T follicular helper cell (primary cell): Measurements from ENCODE around the gene TTC7B.
"Not testable (repeated sequence)": the region's sequence is repeated elsewhere in the genome, so short reads cannot be mapped to it uniquely, and the experiment has no call there.

Source experiments
- DNase-seq: peaks from one replicate; pipeline ENCODE4 v3.0.0-alpha.2; 2020; ENCODE audit warnings: low read depth
- total RNA-seq, 2 experiments: gene quantifications; one replicate each; lab custom pipeline; 2026; lab: John Stamatoyannopoulos, UW

Gene TTC7B, protein sequence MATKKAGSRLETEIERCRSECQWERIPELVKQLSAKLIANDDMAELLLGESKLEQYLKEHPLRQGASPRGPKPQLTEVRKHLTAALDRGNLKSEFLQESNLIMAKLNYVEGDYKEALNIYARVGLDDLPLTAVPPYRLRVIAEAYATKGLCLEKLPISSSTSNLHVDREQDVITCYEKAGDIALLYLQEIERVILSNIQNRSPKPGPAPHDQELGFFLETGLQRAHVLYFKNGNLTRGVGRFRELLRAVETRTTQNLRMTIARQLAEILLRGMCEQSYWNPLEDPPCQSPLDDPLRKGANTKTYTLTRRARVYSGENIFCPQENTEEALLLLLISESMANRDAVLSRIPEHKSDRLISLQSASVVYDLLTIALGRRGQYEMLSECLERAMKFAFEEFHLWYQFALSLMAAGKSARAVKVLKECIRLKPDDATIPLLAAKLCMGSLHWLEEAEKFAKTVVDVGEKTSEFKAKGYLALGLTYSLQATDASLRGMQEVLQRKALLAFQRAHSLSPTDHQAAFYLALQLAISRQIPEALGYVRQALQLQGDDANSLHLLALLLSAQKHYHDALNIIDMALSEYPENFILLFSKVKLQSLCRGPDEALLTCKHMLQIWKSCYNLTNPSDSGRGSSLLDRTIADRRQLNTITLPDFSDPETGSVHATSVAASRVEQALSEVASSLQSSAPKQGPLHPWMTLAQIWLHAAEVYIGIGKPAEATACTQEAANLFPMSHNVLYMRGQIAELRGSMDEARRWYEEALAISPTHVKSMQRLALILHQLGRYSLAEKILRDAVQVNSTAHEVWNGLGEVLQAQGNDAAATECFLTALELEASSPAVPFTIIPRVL
- total RNA-seq, result 1.0 to 2.4 reads per million in 2 experiments

DNA sequence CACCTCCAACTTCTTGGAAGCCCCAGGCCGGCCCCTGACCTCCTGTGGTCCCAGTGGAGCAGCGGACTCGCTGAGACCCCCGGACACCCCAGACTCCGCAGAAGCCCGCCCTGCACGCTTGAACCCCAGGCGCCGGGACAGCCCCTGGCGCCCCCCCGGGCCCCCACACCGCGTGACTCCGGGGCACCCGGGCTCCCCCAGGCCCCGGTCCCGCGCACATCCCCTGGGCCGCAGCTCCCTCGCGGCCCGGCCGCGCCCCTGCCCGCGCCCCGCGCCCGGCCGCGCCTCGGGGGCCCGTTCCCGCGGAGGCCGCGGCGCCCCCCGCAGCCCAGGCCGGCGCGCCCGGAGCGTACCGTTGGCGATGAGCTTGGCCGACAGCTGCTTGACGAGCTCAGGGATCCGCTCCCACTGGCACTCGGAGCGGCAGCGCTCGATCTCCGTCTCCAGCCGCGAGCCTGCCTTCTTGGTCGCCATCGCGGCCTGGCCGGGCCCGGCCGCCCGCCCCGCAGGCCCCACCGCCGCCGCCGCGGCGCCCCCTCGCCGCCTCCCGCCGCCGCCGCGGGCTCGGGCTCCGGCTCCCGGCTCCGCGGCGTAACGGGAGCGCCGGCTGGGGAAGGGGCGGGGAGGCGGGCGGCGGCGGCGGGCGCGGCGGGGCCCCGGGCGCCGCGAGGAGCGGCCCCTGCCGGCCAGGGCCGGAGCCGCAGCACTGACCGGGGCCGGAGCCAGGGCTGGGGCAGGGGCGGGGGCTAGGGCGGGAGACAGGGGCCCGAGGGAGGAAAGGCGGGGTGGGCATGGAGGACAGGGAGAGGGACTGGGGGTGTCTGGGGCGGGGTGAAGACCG, at the start of gene TTC7B:
Gene TTC7B (minus strand): TSS at position 609 of the 841 bp plus-strand sequence. CDS start 135 bp downstream, at position 474.
- DNase-seq, result peak; percentile 3

DNA sequence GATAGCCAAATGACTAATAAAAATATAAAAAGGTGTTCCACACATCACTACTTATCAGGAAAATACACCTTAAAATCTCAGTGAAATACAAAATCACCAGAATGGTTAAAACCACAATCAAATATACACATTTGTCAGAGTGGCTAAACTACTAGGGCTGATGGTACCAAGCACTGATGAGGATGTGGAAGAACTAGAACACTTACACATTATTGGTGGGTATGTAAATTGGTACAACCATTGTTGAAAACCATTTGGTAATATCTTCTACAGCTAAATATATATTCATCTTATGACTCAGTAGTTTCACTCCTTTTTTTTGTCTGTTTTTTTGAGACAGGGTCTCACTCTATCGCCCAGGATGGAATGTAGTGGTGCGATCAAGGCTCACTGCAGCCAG, 48.5 kb upstream of the TTC7B start:
- DNase-seq, result no peak

DNA sequence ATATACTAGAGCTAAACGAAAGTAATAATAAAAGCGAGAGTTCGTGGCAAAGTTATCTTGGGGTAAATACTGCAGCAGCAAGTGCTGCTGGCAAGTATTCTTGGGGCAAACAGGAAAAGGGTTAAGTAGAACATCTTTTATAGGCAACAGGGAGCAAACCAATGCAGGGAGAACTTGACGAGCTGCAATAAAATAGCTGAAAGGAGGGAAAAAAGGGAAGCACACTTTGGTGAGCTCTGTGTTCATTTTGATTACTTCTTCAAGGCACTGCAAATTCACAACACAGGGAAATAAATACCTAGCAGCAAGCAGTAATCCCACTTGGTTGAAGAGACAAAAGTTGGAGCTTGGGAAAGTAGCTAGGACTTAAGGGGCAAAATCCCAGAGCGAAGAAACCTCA, 42.3 kb upstream of the TTC7B start:
- no peak for DNase-seq

DNA sequence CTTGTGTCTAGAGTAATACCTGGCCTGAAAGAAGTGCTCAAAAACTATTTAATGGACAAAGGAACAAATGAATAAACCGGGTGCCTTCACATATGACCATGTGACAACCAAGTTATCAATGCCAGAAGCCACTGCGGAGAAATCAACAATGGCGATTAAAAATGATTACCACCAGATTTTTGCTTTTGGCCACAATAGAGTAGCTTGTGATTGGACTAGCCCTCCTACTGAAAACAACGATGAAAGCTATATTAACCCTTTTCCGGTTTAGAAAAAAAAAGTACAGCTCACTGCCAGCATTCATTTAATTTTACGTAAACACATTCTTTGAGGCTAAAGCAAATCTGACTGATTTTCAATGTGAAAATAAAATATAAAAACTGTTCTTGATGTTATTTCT, 41.6 kb upstream of the TTC7B start:
- DNase-seq, result no peak

DNA sequence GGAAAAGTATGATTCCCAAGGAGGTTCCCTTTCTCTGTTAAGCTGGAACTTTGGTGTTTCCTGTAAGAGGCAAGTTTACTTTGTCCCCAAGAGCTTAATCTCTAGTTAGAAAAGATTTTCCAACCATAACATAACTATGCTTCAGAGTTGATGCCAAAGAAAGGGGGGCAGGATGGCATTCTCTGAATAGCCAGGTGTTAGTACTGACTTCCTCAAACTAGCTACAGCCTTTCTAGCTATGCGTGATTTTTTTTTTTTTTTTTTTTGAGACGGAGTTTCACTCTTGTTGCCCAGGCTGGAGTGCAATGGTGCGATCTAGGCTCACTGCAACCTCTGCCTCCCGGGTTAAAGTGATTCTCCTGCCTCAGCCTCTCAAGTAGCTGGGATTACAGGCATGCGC, 39.9 kb upstream of the TTC7B start:
- DNase-seq, result not testable (repeated sequence)

DNA sequence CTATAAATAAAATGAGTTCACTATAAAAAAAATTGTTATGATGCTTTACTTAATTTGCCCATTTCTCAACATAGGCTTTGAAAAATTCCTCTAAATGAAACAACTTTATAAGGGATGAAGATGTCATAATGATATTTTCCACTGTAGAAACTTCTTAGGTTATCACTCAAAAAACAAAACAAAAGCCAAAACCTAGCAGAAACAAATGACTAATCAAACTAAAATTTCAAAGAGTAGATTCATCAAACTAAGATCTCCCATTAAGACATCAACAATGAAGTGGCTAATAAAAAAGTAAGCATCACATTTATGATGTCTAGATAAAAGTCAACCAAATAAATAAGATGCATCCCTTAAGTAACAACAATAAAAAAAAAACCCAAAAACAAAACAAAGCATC, 36.9 kb upstream of the TTC7B start:
- no peak for DNase-seq

DNA sequence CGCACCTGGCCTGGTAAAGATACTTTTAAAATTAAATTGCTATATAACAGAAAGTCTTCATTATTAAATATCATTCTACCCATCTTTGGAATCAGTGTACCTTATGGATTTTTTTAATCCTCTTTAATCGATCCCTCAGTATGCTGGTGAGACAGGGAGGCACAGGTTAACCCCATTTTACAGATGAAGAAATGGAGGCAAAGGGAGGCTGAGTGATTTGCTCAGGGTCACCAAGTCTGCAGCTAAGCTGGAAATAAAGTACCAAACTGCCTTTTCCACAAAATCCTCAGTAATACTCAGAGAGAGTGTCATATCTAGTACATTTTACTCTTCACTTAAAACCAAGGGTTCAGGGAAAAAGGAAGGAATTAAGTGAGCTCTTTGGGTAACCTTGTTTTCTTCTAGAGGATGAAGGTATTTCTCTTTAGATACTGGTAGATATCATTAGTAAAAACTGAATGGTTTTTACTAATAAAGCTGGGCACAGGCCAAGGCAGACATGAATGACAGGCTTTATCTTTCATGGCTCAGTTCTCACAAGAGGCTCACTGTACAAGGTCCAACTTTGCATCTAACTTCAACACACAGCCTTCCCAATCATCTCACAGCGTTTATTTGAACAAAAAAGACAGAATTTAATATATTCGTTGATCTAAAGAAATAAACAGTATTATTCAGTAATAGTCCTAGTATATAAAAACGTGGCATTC, 35.3 kb upstream of the TTC7B start:
- no peak for DNase-seq

DNA sequence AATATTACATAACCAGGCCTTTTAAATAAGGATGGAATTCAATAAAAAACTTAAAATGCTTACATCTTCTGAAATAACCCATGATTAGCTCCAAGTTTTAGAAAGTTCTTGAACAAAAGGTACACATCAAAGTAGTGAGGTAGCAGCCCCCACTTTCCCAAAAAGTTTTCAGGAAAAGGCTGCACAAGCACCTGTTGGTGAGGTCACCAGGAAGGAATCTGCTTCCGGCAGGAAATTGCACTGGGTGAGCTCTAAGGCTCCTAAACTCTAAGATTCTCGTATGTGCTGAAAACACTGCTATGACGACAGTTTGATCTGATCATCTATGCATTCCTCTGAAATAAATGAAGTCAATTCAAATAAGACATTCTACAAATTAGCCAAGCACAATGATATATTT, 34.3 kb upstream of the TTC7B start:
- DNase-seq, result no peak

DNA sequence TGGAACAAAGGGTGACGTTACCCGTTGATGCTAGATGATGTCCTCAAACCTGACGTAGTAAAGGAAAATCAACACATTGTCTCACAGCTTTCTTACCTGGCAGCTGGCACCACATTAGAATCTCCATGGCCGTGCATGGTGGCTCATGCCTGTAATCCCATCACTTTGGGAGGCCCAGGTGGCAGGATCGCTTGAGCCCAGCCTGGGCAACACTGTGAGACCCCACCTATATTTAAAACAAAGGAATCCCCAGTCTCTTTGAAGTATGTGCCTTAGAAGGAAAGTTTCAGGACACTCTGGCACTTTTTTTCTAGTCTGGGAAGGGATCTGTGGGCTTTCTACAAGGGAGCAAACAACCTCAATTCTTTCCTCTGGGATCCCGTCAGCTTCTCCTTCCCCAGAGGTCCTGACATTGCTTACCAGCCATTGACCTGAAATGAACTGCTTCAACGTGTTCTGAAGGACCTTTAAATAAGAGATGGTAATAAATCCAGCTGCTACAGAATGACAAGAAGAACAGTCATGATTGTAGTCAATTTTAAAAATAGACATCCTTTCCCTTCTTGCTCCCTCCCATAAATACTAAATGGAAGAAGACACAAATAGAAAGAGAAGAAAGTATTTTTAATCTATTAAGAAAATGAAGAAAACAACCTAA, 33.7 kb upstream of the TTC7B start:
- DNase-seq, result no peak

DNA sequence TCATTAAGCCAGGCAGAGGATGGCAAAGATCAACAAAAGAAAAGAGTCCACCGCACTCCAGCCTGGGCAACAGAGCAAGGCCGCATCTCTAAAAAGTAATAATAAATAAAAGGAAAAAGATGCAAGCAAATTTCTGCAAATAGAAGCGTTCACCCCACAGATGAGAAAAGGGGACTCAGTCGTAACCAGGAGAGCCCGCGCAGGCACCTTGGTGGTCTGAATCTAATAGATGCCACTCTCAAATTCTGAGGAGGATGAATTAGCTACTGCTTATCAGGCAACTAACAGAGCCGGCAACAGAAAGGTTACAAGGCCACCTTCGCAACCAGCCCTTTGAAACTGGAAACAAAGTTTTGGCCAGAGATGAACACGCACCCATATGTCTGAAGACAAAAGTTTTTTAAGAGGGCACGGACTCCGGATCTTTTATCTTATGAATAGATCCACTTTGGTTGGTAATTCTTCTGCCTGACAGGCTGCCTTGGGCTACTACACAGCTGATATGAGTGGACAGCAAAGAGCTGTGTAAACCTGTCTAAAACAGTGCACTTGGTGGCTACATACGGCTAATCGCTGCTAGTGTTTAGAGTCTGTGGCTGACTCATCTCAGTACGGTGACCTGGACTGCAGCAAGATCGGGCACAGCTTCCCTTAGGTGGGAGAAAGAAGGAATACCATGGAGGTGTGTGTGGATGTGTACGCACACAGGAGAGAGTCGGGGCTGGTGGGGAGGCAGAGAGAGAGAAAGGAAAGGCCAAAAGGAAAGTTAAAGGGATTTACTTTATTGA, 32.9 kb upstream of the TTC7B start:
- DNase-seq, result no peak

DNA sequence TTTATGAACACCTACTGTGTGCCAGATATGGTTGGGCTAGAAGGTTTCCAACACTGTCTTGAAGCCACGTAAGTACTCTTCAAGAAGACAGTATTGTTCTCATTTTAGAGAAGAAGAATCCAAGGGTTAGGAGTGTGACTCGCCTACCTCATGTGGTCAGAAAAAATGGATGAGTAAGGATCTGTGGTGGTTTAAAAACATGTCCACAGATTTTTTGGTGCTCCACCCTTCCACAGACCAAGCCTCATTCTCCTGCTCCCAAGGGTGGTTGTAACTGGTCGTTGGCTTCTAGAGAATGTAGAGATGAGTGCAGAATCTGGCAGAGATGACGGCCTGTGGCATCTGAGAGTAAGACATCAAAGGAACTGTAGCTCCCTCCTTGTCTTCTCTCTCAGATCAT, 30.3 kb upstream of the TTC7B start:
- no peak for DNase-seq

DNA sequence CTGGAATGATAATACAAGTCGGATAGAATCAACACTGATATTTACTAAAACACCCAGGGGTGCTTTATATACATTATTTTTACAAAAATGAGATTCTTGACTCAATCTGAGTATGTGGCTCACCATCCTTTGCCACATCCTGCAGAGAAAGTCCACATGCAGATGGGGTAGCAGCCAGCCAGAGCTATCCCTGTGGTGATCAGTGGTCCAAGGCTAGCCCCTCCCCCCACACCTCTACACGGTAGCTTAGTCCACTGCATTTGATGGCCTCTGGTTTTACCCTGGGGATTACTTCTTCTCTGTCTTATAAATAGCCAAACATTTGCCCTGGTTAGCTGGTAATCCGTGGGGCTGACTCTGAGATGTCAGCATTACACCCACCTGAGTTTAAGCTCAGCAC, 28.1 kb upstream of the TTC7B start:
- DNase-seq, result no peak

DNA sequence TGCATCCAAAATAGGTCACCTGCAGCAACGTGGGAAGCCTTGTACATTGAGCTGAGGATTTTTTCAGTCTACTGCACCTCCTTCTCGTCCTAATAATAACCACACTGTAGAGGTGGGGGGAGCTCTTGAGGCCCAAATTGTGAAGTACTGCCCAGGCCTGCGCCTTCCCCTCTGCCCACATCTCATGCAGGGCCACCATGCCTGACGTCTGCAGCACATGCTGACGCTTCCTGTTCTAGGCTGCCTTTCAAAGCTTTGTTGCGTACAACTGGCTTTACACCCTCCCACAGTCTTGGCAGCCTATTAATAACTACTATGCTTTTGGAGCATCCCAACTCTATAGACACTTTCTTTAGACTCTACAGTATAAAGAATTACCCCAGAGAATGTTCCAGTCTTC, 26.5 kb upstream of the TTC7B start:
- DNase-seq, result no peak

DNA sequence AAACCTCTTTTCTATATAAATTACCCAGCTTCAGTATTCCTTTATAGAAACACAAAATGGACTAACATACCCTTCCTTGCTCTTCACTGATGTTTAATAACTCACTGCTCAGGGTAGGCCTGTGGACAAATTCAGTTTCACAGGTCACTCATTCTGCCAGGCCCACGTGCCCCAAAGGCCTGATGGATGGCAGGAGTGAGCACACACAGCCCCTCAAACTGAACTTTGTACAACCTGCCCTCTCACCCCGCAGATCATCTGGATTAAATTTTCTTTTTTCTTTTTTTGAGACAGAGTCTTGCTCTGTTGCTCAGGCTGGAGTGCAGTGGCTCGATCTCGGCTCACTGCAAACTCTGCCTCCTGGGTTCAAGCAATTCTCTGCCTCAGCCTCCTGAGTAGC, 24.4 kb upstream of the TTC7B start:
- not testable (repeated sequence) for DNase-seq

DNA sequence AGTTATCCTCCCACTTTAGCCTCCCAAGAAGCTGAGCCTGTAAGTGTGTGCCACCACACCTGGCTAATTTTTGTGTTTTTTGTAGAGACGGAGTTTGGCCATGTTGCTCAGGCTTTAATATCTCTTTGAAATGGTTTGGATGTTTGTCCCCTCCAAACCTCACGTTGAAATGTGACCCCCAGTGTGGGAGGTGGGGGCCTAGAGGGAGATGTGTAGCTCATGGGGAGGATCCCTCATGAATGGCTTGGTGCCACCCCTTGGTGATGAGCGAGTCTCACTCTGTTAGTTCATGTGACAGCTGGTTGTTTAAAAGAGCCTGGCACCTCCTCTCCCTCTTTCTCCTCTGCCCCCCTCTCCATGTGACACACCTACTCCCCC, 23.6 kb upstream of the TTC7B start:
- no peak for DNase-seq

DNA sequence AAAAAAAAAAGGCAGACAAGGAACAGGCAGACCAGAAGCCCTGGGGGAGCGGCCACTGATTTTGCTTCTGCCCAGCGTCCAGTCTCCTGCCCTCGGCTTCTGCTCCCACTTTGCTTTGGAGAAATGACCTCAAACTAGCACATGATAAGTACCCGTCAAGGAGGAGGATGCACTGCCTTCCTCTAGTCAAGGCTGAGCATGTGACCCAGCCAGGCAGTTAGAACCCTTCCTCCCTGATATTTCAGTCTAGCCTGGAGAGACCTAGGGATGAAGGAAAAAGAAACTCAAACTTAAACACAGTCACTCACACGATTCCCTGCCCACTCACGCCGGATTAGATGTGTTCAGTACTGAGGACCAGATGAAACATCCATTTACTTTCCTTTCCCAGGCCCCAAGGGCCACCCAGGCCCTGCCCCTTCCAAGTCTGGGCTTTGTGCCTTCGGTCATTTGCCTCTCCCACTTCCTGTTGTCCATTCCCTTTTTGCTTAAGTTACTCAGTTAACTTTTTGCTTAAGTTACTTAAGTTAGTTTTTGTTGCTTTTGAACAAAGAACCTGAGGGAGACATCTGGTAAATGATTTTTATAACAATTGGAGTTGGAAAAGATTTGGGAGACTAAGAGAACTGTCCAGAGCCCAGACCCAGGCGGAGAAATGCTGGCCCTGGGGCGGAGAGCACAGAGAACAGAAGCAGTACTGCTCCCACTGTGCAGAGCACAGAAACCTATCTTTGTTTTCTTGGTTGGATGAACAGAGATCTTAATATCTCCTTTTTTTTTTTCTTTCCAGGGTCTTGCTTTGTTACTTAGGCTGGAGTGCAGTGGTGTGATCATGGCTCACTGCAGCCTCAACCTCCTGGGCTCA, 23.0 kb upstream of the TTC7B start:
- DNase-seq, result no peak

DNA sequence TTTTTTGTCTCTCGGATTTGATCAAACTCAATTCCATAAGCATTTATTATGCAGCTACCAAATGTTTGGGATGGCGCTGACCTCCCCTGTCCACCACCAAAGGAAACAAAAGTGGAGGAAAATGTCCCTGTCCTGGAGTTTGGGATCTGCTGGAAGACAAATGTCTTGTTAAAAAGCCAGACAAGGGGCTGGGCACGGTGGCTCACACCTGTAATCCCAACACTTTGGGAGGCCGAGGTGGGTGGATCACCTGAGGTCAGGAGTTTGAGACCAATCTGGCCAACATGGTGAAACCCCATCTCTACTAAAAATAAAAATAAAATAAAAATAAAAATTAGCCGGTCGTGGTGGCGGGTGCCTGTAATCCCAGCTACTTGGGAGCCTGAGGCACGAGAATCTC, 22.3 kb upstream of the TTC7B start:
- not testable (repeated sequence) for DNase-seq

DNA sequence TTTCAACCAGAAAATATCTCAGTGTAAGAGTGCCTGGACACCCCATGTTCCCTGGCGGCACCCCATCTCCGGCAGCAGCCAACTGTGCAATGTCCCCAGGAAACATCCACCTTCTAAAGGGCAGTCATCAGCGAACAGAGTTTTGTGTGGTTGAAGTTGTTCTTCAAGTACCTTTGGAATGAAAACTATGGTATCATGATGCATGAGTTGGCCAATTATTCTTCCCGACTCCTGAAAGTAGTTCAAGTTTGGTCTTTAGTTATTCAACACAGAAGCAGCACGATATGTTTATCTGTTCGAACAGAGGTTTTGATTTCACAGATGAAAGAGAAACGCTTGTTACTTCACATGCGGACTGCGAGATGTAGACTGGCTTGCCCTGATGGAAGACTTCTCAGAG, 21.1 kb upstream of the TTC7B start:
- no peak for DNase-seq

DNA sequence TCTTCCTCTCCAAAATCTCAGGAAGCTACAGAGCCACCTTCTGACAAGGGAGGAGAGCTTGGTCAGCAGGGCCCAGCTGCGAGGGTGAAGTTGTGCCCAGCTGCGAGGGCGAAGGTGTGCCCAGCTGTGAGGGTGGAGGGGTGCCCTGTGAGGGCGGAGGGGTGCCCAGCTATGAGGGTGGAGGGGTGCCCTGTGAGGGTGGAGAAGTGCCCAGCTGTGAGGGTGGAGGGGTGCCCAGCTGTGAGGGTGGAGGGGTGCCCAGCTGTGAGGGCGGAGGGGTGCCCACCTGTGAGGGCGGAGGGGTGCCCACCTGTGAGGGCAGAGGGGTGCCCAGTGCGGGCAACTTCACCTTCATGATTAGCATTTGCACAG, 20.4 kb upstream of the TTC7B start:
- DNase-seq, result no peak
